C4-2B (cell line): ENCODE measurements around the gene FAM3B.

Experiments used
- H3K27ac ChIP-seq: fragments of 450-650 bp; 2 replicates; pipeline ENCODE4 v1.5.1; 2017
- ZFX ChIP-seq: fragments of 450-650 bp; IDR thresholded peaks from 2 replicates; pipeline ENCODE4 v1.6.1; 2017
- TF ChIP-seq, protein P1 (sequence below): fragments of 450-650 bp; conservative IDR thresholded peaks from 2 replicates; pipeline ENCODE4 v1.5.1; 2017; ENCODE audit warnings: mild to moderate bottlenecking

FAM3B gene

DNA sequence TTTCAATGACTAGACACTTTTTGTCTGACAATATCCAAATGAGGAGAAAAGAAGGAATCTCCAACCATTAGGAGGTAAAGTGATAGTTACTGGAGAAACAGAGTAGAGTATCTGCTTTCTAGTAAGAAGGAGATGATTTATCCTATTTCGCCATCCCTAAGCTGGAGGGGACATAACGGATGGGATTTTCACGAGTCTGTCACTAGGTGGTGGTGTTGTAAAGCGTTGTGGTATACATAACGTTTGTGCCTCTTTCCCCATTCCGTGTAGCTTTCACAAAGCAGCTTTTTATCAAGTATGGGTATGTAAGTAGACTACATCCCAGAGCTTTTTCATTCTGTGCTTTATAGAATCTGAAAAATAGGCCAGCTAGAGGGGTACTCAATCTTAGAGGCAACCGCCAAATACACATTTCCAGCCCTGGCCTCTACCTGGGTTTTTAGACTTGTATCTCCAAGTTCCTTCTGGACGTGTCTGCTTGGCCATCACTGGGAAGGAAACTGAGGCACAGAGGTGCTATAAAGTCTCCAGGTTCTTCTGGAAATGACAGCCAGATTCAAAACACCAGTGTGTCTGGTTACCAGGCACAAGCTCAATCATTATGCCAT, 33.3 kb upstream of the FAM3B start:
- no peak for TF ChIP-seq ZFX
- TF ChIP-seq, protein P1, sequence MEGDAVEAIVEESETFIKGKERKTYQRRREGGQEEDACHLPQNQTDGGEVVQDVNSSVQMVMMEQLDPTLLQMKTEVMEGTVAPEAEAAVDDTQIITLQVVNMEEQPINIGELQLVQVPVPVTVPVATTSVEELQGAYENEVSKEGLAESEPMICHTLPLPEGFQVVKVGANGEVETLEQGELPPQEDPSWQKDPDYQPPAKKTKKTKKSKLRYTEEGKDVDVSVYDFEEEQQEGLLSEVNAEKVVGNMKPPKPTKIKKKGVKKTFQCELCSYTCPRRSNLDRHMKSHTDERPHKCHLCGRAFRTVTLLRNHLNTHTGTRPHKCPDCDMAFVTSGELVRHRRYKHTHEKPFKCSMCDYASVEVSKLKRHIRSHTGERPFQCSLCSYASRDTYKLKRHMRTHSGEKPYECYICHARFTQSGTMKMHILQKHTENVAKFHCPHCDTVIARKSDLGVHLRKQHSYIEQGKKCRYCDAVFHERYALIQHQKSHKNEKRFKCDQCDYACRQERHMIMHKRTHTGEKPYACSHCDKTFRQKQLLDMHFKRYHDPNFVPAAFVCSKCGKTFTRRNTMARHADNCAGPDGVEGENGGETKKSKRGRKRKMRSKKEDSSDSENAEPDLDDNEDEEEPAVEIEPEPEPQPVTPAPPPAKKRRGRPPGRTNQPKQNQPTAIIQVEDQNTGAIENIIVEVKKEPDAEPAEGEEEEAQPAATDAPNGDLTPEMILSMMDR: peak; percentile 85

DNA sequence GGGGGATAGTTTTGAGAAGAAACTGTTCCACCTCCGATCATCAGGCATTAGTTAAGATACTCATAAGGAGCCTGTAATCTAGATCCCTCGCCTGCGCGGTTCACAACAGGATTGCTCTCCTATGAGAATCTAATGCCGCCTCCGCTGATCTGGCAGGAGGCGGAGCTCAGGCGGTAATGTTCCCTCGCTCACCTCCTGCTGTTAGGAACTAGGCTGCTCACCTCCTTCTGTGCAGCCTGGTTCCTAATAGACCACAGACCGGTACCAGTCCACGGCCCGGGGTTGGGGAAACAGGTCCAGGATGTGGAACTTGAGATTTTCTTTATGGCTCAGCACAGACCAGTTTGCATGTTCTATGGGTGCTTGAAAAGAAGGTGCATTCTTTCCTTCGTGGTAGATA, 27.2 kb upstream of the FAM3B start:
- TF ChIP-seq, protein P1: no peak
- no peak for TF ChIP-seq ZFX
- H3K27ac ChIP-seq: no peak overlapping the region

More for the DNA sequence above, 33.3 kb upstream of the FAM3B start:
- H3K27ac ChIP-seq: no peak overlapping the region

DNA sequence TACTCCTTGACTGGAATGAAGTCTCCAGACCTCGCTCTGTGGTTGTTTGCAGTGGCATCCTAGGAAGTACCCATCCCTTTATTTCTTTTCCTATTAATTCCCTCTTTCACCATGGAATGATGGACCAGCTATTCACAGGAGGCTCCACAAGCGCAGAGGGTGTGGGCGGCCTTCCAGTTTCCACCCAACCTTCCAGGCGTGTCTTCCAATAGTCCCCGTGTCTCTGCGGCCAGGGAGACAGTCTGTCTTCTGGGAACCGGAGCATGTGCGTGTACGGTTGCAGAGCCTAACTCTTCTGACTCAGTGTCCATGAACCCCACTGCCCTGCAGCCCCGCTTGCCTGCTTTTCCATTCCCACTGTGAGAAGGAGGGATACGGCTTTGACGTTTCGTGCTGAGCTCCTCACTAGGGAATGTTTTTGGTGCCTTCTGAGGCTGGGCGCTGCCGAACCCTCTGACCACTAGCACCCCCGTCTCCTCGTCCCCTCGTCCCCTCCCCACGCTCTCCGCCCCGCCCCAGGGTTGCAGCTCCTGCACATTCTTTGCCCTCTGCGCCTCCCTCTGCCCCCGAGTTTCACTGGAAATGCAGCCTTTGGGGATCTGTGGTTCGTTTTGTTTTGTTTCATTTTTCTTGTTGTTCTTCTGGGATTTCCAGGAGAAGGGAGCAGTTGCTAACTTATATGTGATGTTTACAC, 26.3 kb upstream of the FAM3B start:
- H3K27ac ChIP-seq: no peak overlapping the region
- TF ChIP-seq ZFX: no peak
- TF ChIP-seq, protein P1: no peak

DNA sequence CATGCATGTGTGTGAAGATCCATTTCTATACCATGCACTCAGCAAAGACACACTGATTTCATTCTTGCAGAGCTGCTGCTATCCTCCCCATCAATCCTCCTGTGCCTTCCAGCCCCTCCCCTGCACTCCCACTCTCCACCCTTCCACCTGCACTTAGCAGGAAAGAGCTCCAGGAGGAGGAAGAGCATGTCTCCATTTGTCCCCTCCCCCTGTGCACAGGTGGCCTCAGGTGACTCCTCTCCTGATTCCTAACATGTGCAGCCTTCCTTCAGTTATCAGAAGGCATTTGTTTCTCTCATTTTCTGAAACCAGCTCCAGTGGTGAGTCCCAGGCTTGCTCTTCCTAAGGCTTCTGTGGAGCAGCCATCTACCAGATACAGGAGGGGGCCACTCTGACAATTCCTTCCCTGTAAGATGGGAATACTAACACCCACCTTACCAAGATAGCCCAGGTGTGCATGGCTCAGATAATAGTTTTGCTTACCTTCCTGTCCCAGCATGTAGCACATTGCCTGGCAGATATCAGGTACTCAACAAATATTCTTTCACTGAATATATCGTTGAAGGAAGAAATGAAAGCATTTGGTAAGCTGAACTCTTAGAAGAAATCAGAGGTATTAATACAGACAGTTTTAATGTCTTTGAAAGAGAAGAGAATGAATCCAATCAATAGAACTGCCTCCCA, 21.9 kb upstream of the FAM3B start:
- TF ChIP-seq, protein P1: no peak

DNA sequence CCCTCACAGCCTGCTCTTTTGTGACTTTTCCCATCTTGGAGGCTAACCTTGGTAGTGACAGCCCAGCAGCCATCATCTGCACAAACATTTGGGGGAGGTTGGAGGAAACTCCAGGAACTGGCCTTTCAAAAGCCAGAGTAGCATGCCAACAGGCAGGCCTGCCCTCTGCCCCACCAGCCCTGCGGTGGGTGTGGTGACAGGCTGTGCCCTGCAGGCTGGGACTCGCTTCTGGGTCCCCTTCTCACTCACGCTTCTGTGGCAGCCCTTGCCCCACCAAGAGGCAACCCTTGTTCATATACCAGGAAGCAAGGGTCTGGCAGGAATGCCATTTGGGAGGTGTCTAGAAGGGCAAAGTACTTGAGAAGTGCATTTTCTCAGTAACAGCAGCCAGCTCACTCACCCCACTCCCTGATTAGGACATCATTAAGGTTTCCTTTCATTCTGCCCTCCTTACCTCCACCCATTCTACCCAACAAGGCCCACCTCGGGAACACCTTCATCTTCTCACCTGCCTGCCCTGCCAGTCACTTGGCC, 20.8 kb upstream of the FAM3B start:
- TF ChIP-seq, protein P1: no peak
- TF ChIP-seq ZFX: no peak
- no peak overlapping the region for H3K27ac ChIP-seq

More for the DNA sequence above, 21.9 kb upstream of the FAM3B start:
- H3K27ac ChIP-seq: no peak overlapping the region

DNA sequence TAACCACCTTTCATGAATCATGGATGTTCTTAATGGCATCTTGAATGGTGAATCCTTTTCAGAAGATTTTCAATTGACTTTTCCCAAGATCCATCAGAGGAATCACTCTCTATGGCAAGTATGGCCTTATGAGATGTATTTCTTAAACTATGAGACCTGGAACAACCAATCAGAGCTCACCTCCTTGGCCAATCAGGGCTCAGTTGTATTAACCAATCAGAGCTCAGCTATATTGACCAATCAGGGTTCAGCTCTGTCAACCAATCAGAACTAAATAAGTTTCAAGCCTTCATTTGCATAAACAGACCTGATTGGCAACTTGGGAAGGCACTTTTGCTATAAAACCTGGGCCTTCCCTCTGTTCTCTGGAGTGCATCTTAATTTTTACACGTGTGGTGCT, 13.6 kb upstream of the FAM3B start:
- TF ChIP-seq ZFX: no peak
- TF ChIP-seq, protein P1: no peak
- no peak overlapping the region for H3K27ac ChIP-seq
